Fibroblast of peridontal ligament (primary cell): ENCODE data around the gene FSTL5.
A peak's percentile ranks its signal among the peaks of the same experiment; 100 is the strongest.

Source experiments
- DNase-seq: peaks from one replicate; pipeline ENCODE4 v3.0.0-alpha.2; 2010; ENCODE audit errors: extremely low read depth

FSTL5 gene

GRCh38 chr4:161937596-161937995 is 226.2 kb downstream of the FSTL5 start:
- DNase-seq = no peak

DNA sequence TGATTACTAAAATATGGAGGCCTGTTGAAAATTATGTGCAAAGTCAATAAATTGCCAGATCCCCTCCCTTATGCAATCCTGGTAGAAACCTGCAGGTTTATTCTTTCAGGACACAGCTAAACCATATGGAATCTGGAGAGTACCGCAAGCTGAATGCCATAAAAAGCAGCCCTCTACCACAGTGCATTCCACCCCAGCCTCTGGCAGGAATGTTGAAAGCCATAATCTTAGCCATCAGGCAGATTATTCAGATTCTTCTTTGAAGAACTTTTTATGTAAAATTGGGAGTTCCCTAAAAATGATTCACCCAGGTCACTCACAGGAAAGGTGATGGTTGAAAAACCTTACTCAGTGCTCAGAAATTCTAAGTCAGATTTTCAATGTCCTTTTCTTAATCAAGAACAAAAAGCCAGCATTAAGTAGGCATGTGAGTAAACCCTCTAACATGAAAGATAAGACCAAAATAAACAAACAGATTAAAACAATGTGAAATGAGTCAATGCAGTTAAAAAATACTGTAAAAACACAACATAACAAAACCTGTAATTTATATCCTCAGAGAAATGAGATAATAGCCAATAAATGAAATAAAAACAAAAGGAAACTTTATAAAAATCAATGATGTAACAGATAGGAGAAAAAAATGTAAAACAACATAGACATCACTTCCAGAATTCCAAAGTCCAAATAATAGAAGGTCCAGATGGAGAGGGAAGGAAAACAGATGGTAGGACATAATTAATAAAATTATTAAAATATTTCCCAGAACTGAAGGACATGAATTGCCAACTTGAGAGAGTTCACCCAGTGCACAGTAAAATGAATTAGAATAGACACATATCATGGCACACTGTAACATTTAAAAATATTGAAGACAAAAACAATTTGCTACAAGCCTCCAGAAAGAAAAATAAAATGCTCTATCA is 226.9 kb downstream of the FSTL5 start:
- DNase-seq = peak; percentile 78

GRCh38 chr4:161931089-161931488 is 232.7 kb downstream of the FSTL5 start:
- no peak for DNase-seq

- peak; percentile 37 for DNase-seq
Measured at GRCh38 chr4:161929956-161930355, 233.8 kb downstream of the FSTL5 start.

- no peak for DNase-seq
Measured at GRCh38 chr4:161926033-161926828, 237.6 kb downstream of the FSTL5 start.

- DNase-seq = no peak
Measured at GRCh38 chr4:161920304-161921052, 243.3 kb downstream of the FSTL5 start.

DNA sequence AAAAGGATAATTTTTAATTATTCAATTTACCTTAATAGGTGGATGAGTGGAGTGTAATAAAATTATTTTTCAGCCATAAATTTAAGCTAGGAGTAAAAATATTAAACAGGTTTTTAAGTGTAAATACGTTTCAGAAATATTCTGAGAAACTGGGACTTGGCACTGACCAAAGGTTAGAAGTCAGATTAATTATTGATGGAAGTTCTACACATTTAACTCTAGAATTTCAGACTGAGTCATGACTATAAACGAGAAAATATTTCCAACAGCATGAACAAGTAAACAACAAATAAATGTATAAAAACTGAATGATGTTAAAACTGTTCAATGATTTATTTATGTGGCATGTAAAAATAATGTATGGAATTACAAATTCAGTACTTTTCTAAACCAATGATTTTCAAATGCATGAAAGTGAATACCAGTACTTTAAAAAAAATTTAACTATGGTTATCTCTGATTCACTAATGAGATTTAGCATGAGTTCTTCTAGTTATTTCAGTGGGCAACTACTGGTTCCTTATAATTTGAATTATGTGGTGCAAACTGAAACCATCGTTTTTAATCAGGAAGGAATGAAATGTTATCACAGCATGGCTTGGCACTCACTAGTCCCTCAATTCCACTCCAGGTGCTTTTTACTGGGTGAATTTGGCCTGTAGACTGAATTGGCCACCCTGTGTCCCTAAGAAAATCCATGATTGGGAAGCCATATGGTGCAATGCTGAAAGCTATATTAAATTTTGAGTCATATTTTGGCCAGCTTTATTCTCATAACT is 244.2 kb downstream of the FSTL5 start:
- no peak for DNase-seq

- DNase-seq = no peak
Measured at GRCh38 chr4:161916035-161916434, 247.8 kb downstream of the FSTL5 start.

- no peak for DNase-seq
Measured at GRCh38 chr4:161907590-161907955, 256.2 kb downstream of the FSTL5 start.

- no peak for DNase-seq
Measured at GRCh38 chr4:161906836-161907589, 256.8 kb downstream of the FSTL5 start.

DNA sequence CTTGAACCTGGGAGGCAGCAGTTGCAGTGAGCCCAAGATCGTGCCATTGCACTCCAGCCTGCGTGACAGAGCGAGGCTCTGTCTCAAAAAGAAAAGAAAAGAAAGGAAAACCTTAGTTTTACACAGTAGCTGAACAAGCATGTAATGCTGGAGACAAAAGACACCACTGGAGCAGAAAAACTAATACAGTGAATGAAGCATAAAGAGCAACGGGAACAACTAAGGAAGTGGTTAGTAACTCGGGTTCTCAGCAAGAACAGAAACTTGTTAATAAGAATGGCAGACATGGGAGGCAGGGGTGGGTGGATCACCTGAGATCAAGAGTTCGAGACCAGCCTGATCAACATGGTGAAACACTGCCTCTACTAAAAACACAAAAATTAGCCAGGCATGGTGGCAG is 263.7 kb downstream of the FSTL5 start:
- DNase-seq = no peak

- DNase-seq = no peak
Measured at GRCh38 chr4:161894493-161895167, 269.2 kb downstream of the FSTL5 start.

- no peak for DNase-seq
Measured at GRCh38 chr4:161894014-161894413, 269.8 kb downstream of the FSTL5 start.

DNA sequence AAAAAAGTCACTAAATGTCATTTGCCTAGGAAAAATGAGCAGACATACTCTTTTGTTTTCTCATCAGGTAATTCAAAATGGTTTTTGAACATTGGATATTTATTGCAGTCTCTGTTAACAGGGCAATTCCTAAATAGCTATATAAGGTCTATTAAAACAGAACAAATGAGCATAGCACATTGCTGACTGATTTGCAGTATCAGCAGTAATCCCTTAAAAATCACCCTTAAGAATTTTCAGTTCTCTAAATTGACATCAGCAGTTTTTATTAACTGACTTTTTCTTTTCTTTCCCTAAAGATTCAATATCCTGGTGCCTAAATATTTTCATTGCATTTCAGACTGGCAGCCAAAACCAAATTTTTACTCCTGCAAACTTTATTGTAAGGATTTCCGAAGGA is 270.2 kb downstream of the FSTL5 start:
- DNase-seq = no peak

- no peak for DNase-seq
Measured at GRCh38 chr4:161892951-161893350, 270.8 kb downstream of the FSTL5 start.

GRCh38 chr4:161883157-161883556 is 280.6 kb downstream of the FSTL5 start:
- DNase-seq = no peak

DNA sequence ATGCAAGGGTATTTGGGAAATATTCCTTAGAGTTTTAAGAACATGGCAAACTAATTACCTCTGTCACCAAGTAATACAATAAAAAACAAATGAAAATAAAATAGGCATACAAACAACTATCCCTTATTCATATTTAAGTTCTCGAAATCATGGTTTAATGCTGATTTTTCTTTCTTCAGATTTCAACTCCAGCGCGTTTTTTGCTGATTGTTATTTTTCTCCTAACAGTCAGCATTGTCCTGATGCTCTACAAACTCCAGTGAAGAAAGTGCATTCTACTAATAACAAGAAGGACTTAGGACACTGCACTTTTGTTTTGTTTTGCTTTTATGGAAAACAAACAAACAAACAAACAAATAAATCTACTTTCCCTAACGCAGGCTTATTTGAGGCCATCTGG is 282.4 kb downstream of the FSTL5 start:
- no peak for DNase-seq

DNA sequence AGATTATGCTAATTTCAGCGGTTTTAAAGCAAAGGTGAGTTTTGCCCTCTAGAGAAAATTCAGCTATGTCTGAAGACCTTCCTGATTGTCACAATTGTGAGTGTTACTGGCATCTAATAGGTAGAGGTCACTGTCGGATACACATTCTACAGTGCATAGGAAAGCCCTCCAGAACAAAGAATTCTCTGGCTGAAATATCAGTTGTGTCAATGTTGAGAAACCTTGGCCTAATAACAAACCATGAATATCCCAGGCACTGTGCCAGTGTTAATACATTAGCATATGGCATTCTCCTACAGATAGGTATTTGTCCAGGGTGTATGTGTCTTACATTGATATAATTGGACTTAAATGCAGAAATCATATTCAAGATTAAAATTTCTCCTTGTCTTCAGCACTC is 294.3 kb downstream of the FSTL5 start:
- DNase-seq = no peak

DNA sequence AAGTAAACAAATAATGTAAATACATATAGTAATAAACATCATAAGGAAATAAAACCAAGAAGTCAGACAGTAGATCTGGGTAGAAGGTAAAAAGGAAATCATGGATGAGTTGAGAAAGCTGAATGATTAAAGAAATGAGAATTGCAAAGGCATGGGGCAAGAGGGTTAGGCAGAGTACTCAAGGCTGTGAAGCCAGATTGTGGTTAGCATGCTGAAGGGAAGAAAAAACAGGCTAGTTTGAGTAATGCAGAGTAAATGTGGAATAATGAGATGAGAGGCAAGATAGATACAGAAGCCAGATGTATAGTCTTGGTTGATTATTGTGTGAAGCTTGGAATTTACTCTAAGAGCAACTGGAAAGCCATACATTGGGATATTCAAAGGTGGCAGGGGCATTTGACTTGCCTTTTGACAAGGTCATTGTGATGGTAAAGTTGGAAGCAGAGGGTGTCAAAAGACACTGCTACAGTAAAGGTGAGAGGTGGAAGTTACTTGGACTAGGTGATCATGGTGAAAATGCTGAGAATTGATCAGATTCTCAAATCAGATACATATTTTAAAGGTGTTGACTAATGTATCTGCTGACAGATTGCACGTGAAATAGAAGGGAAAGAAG is 307.0 kb downstream of the FSTL5 start:
- DNase-seq = no peak

GRCh38 chr4:161850631-161851030 is 313.2 kb downstream of the FSTL5 start:
- no peak for DNase-seq
